VCaP (cell line): ENCODE data around the gene DIP2A.

ENCODE experiments used
- H3K27ac ChIP-seq: fragments of 450-650 bp; 2 replicates; pipeline ENCODE4 v1.5.1; 2017
- TF ChIP-seq, protein P1 (sequence below): fragments of 450-650 bp; conservative IDR thresholded peaks from 2 replicates; pipeline ENCODE4 v1.5.1; 2017; ENCODE audit warnings: mild to moderate bottlenecking, moderate library complexity

DIP2A gene

DNA sequence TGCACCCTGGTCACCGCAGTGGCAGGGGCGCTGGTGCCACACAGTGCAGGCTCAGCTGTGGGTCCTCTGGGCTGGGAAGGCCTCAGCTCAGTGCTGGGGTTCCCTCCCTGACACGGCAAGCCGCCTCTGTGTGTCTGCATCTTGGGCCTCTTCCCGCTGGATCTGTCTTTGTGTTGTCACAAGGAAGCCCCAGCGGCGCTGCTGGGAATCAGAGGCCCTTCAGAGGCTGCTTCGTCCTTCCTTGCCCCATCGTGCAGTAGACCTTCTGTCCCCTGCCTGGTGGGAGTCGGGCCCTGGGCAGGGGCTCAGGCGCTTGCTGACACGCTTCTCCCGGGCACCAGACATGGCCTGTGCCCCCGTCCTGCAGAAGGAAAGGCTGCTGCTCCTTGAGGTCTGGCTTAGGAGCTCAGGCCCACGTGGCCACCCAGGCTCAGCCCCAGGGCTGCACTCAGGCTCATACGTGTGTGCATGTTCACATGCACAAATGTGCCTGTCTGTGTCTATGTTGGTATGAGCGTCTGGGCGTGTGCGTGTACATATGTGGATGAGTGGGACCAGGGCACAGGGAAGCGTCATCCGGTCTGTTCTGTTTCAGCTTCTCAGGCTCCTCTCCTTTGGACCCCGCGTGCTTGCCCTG, 24.3 kb upstream of the DIP2A start:
- H3K27ac ChIP-seq: no peak overlapping the region
- TF ChIP-seq, protein P1, sequence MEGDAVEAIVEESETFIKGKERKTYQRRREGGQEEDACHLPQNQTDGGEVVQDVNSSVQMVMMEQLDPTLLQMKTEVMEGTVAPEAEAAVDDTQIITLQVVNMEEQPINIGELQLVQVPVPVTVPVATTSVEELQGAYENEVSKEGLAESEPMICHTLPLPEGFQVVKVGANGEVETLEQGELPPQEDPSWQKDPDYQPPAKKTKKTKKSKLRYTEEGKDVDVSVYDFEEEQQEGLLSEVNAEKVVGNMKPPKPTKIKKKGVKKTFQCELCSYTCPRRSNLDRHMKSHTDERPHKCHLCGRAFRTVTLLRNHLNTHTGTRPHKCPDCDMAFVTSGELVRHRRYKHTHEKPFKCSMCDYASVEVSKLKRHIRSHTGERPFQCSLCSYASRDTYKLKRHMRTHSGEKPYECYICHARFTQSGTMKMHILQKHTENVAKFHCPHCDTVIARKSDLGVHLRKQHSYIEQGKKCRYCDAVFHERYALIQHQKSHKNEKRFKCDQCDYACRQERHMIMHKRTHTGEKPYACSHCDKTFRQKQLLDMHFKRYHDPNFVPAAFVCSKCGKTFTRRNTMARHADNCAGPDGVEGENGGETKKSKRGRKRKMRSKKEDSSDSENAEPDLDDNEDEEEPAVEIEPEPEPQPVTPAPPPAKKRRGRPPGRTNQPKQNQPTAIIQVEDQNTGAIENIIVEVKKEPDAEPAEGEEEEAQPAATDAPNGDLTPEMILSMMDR: no peak

DNA sequence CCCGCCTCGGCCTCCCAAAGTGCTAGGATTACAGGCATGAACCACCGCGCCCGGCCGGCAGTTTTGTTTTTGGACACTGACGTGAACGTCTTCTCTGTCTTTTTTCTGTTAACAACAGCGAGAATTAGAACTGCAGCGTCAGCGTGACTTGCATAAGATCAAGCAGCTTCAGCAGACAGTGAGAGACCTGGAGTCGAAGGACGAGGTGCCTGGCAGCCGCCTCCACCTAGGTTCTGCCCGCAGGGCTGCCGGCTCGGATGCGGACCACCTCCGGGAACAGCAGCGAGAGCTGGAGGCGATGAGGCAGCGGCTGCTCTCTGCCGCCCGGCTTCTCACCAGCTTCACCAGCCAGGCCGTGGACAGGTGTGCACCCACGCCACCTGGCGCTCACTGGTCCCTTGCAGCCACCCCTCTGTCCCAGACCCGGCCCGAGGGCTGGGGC, 22.9 kb upstream of the DIP2A start:
- no peak overlapping the region for H3K27ac ChIP-seq
- TF ChIP-seq, protein P1: no peak

DNA sequence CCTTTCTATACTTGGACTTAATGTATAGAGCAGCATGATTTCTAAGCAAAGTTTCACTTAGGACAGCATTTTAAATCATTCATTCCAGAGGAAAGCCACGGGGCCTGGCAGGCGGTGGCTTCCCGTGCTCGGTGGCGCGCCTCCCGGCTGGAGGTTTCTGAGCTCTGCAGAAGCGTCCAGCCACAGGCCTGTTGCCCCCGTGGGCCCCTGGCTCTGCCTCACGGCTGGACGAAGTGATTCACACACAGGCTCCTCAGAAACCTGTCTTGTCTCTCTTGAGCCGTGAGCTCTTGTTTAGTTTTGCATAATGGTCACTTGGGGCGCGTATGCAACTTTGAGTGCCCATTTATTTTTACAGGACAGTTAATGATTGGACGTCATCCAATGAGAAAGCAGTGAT, 22.1 kb upstream of the DIP2A start:
- TF ChIP-seq, protein P1: no peak
- H3K27ac ChIP-seq: no peak overlapping the region

DNA sequence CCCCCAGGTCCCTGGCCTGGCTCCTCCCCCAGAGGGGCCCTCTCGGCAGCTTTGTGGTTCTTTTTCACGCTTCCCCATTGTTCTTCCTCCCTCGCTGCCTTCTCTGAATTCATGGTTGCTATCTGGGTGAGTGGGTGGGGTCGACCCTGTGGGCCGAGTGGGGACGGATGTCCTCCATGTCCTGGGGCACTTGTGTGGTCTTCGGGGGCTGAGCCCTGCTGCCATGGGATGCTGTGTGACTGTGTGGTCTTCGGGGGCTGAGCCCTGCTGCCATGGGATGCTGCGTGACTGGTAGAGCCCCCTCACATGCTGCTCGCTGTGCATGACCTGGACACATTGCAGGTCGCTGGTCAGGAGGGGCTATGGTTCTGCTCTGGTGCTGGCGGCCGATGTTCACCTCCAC, 21.6 kb upstream of the DIP2A start:
- TF ChIP-seq, protein P1: no peak
- H3K27ac ChIP-seq: no peak overlapping the region

DNA sequence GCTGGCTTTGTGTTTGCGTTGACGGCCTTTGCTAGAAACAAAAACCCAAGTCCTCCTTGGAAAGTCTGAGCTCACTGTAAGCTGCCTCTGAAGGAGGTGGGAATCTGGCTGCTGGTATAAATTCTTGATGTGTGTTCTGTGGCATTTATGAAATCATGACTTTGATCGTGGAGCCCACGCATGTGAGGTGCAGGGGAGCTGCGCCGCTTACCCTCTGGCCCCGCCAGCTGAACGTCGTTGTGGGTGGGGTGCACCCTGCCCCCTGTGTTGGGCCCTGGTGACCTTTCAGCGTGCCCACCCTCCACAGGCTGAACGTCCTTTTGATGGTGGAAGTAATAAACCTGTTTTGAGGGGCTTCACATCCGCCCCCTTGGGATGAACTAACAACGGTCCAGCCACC, 21.2 kb upstream of the DIP2A start:
- TF ChIP-seq, protein P1: no peak
- no peak overlapping the region for H3K27ac ChIP-seq

DNA sequence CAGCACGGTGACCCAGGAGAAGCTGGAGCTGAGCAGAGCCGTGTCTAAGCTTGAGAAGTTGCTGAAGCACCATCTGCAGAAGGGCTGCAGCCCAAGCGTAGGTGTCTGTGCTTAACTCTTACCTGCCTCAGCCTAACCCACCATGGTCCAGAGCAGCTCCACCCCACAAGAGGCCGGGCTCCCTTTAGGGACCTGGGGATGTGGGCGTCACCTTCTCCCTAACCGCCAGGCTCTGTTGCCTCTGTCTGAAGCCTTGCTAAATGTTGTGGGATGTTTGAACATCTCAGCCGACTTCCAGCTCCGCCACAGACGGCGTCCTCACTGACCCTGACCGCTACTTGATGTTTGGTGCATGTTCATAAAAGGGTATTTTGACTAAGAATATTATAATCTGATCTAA, 20.4 kb upstream of the DIP2A start:
- TF ChIP-seq, protein P1: no peak
- H3K27ac ChIP-seq: no peak overlapping the region

DNA sequence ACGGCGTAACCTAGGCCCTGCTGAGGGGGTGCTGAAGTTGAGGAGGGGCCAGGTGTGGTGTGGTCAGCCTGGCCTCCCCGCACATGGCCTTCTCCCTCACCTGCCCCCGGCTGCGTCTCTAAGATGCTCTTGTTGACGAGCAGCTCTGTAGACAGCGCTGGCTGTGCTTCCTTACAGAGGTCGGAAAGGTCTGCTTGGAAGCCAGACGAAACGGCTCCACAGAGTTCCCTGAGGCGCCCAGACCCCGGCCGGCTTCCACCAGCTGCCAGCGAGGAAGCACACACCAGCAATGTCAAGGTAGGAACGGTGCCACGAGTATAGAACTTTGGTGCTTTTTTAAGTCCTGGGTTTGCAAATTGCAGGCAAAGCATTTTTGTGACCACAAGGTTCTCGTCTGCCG, 18.8 kb upstream of the DIP2A start:
- TF ChIP-seq, protein P1: no peak
- no peak overlapping the region for H3K27ac ChIP-seq
